NCI-H774 (cell line): Measurements from ENCODE around the gene GSK3B.
"Not testable (repeated sequence)": the region's sequence is repeated elsewhere in the genome, so short reads cannot be mapped to it uniquely, and the experiment has no call there.

Experiments
- DNase-seq: peaks from one replicate; lab custom pipeline; 2025; lab: John Stamatoyannopoulos, UW

GSK3B gene

DNA sequence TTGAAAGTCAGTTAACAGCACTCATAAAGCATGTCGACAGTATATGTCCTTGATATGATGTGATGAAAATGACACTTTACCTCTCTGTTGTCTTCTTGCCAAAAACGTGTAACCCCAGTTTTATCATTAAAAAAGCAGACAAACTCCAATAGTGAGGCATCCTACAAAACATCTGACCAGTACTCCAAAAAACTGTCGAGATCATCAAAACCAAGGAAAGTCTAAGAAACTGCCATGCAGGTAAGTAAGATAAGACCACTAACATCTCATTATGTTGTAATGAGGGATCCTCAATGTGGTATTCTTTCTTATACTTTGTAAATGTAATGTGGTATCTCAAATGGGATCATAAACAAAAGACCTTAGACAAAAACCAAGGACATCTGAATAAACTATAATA is 160.0 kb downstream of the GSK3B start:
- no peak for DNase-seq

GRCh38 chr3:119933207-119933606 is 161.0 kb downstream of the GSK3B start:
- no peak for DNase-seq

DNA sequence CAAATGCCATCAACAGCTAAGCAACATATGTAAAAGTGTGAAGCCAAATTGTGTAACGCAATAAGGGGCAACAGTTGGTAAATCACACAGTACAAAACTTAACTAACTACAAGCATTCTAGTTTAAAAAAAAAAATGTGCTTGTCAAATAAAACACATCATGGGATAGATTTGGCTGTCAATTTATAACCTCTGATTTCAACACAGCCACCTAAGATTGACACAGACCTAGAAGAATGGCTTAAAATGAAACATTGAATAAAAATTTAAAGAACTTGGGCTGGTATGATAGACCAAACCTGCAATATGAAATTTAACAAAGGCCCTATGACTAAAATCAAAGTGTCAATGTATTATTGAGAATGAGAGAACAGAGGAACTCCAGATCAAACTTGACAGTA is 164.0 kb downstream of the GSK3B start:
- no peak for DNase-seq

- no peak for DNase-seq
Observed at GRCh38 chr3:119927190-119927589, 167.1 kb downstream of the GSK3B start.

DNA sequence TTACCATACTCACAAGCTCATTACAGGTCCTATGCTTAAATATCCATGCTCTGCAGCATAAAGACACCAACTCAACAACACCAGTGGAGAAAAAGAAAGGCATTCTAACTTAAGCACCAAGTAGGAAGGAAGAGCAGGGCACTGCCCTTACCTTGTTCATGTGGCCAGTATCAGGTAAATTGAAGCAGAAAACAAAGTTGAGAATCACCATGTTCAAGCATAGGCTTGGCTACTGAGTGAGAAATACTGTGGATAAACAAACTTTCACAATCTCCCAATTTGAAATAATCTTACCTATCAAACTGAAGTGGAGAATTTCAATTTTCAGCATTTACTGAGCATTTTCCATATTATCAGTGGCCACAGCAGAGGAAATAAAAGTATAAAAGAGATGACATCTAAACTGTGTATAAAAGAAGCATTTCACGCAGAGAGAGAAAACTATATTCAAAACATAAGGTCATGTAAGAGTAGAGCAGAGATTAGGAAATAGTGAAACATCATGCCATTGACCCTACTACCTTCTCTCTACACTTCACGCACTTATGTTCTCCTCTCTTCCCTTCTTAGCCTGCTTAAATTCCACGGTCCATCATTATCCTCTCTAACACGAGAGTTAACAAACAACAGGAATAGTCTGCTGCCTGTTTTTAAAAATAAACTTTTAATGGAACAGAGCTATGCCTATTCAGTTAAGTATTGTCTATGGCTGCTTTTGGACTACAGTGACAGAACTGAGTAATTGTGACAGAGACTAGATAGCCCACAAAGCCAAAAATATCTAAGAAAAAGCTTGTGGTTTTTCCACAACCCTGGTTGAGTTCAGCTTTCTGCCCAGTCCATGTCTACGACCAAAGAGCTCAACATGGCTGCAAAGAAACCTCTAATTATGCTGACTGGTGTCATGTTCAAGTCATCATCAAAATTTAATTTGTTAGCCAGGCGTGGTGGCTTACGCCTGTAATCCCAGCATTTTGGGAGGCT is 169.8 kb downstream of the GSK3B start:
- no peak for DNase-seq

DNA sequence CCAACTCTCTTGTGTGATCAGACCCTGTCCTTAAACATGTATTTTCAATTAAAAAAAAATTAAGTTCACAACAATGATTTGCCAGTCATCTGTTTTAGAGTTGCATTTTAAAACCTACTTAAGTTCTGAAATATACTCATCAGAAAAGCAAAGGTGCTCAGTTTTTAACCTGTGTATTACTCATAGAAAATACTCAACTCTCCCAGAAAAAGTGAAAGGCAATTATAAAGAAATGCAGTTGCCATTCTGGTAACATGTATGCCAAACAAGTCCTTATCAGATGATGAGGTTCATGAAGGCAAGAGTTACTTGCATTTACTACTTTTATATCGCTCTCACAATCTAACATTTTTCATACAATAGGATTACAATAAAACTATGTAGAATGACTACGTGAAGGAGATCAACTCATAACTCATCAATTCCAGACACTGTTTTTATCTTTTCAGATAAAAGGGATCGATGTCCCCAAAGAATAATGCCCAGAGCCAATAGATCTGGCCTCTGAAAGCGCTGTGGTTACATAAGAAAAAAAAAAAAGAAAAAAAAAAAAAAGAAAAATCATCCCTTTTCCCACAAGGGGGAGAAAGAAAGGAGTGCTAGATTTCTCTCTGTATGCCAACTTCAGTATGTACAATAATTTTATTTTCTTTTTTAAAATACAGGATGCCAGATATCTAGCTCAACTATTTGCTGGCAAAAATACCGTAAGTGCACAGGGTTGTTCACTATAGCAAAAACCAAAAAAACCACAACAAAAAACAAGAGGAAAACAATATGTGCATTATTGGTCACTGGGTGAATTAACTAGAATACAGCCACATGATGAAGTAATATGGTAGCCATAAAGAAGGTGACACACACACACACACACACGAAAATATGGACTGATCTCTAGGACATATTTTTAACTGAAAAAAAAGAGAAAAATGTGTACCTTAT is 175.0 kb downstream of the GSK3B start:
- no peak for DNase-seq

- DNase-seq: no peak
Observed at GRCh38 chr3:119913021-119913420, 181.2 kb downstream of the GSK3B start.

GRCh38 chr3:119912220-119912619 is 182.0 kb downstream of the GSK3B start:
- DNase-seq: no peak

DNA sequence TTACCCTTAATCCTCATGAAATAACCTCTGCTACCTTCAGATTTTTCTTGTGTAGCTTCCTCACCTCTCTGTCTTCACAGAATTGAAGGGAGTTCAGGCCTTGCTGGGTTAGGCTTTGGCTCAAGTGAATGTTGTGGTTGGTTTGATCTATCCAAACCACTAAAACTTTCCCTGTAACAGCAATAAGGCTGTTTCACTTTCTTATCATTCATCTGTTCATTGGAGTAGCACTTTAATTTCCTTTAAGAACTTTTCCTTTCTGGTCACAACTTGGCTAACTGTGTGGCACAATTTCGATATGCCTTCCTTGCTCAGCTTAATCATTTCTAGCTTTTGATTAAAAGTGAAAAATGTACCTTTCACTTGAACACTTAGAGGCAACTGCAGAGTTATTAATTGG is 182.5 kb downstream of the GSK3B start:
- DNase-seq: no peak

DNA sequence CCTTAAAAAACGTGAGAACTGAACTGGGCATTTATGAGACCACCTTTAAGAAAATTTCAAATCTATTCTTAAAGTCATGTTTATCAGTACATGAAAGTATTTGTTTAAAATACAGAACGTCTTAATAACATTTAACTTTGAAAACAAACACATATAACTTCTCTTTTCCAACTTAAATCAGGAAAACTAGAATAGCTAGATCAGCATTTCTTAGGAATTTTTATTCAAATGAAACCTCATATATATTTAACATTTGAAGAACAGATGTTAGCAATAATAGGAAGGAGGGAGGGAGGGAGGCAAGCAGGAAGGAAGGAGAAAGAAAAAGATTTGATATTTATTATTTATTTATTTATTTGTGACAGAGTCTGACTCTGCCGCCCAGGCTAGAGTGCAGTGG is 192.2 kb downstream of the GSK3B start:
- no peak for DNase-seq

- no peak for DNase-seq
Observed at GRCh38 chr3:119901148-119901547, 193.1 kb downstream of the GSK3B start.

DNA sequence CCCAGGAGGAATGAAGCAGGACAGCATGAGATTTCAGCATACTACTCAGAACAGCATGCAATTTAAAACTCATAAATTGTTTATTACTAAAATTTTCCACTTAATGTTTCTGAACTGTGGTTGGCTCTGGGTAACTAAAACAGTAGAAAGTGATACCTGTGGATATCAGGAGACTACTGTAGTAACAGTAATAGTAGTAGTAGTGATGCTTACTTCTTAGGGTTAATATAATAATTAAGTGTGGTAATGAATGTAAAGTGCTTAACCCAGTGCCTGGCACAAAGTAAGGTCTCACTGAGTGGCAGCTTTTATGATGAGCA is 195.1 kb downstream of the GSK3B start:
- no peak for DNase-seq

DNA sequence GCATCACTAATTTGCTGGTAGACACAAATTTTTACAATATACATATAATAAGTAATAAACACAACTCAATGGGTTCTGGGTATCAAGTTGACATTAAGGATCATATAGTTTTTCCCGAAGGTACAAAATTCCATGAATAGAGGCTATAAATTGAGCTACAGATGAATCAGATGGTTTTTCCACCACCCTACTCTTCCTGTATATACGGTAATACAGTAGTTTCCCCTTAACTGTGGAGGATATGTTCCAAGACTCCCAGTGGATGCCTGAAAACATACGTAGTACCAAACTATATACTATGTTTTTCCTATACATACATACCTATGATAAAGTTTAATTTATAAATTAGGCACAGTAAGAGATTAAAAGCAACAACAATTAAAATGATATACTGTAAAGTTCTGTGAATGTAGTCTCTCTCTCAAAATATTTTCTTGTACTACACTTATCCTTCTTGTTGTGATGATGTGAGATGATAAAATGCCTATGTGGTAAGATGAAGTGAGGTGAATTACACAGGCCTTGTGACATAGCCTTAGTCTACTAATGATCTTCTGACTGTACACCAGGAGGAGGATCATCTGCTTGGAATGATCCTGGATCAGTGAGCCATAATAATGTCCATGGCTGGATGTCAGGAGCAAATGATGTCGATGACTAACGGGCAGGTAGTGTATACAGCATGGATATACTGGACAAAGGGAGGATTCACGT is 195.6 kb downstream of the GSK3B start:
- DNase-seq: no peak

DNA sequence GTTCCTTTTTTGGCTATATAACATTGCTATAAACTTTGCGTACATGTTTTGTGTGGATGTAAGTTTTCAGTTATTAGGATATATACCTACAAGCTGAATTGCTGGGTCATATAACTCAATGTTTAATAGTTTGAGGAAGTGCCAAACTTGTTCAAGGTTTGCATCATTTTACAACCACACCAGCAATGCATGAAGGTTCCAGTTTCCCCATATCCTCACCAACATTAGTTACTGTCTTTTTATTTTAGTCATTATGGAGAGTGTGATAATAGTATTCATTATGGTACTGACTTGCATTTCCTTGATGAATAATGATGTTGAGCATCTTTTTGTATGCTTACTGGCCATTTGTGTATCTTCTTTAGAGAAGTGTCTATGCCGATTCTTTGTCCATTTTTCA is 200.1 kb downstream of the GSK3B start:
- DNase-seq: no peak

DNA sequence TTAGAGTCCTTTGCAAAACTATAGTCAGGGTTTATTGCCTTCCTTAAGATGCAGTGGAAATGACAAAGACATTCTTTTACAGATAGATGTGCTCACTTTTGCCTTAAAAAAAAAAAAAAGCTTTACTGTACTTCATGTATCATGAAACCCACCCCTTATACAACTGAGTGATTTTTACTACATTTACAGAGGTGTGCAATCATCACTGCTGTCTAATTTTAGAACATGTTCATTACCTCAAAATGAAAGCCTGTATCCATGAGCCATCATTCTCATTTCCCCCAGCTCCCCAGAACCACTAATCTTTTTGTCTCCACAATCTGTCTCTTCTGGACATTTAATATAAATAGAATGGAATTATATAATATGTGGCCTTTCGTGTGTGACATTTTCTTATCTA is 200.5 kb downstream of the GSK3B start:
- DNase-seq: no peak

- DNase-seq: no peak
Observed at GRCh38 chr3:119891944-119892721, 202.1 kb downstream of the GSK3B start.

DNA sequence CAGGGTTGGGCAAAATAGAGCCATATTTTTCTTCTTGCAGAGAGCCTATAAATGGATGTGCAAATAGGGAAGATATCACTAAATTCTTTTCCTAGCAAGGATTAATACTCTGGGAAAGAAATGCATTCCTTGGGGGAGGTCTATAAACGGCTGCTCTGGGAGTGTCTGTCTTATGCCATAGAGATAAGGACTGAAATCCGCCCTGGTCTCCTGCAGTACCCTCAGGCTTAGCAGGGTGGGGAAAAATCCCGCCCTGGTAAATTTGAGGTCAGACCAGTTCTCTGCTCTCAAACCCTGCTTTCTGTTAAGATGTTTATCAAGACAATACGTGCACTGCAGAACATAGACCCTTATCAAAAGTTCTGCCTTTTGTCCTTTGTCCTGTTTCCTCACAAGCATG is 205.6 kb downstream of the GSK3B start:
- not testable (repeated sequence) for DNase-seq

DNA sequence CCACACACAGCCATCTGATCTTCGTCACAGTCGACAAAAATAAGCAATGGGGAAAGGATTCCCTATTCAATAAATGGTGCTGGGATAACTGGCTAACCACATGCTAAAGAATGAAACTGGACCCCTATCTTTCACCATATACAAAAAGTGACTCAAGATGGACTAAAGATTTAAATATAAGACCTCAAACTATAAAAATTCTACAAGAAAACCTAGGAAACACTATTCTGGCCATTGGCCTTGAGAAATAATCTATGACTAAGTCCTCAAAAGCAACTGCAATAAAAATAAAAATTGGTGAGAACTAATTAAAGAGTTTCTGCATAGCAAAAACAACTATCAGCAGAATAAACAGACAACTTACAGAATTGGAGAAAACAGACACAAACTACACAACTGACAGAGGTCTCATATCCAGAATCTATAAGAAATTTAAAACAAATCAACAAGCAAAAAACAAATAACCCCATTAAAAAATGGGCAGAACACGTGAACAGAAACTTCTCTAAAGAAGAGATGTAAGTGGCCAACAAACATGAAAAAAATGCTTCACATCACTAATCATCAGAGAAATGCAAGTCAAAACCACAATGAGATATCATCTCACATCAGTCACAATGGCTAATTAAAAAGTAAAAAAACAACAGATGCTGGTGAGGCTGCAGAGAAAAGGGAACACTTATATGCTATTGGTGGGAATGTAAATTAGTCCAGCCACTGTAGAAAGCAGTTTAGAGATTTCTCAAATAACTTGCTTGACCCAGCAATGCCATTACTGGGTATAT is 208.3 kb downstream of the GSK3B start:
- no peak for DNase-seq

- DNase-seq: no peak
Observed at GRCh38 chr3:119884161-119884557, 210.1 kb downstream of the GSK3B start.

DNA sequence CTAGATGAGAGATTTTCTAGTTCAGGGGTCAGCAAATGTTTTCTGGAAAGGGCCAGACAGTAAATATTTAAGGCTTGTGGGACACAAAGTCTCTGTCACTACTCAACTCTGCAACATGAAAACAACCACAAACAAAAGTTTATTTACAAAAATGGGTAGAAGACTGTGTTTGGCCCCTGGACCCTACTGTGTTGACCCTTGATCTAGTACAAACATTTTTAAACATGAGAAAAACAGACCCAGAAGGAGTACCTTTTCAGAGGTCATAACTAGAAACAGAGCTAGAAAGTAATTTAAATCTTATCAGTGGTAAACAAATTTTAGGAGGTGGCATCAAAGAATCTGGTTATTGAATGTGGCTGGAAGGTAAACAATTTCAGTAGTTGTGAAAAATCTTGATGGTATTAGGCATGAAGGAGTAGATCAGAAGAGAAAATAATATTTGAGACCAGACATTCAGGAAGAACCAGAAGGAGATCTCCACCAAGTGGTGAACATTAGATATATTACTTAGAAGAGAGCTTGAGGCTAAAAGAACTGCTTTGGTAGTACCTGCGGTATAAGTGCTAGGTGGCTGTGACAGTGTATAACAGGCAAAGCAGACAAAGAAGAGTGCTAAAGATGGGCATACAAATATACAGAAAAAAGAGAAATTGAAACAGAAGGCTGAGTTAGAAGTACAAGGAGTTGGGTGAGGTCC is 210.6 kb downstream of the GSK3B start:
- DNase-seq: no peak
